WTC11 (cell line): Measurements from ENCODE around the gene SPRING1. TPM values are rescaled to one million over a fixed set of nuclear protein-coding genes. Genes with fewer than 3 reads are reported as not detected.

ENCODE experiments used
- ATAC-seq: fragments of 200-7000 bp; cut with Tn5 transposase; 2 replicates; pipeline ENCODE4 v1.10.0; 2021; ENCODE audit warnings: mild to moderate bottlenecking, moderate library complexity
- CTCF ChIA-PET: fragments of 300-600 bp; sonication (Branson Sonifier 250); formaldehyde crosslinking; loops from one replicate; lab custom pipeline; 2021; ENCODE audit warnings: antibody characterized with exemption; lab: Charles Lee
- POLR2A ChIA-PET: fragments of 350-600 bp; sonication (Branson Sonifier 250); formaldehyde crosslinking; loops from one replicate; lab custom pipeline; 2021; ENCODE audit warnings: antibody characterized with exemption; lab: Charles Lee
- DNase-seq: peaks from one replicate; pipeline ENCODE4 v3.0.0; 2021; ENCODE audit warnings: low spot score
- H3K27ac Mint-ChIP-seq: 2 replicates; pipeline ENCODE4 v1.8.0; 2021; ENCODE audit warnings: mixed read lengths
- H3K27me3 Mint-ChIP-seq: 2 replicates; pipeline ENCODE4 v1.8.0; 2021; ENCODE audit warnings: low read depth, mild to moderate bottlenecking, moderate library complexity, mixed read lengths
- H3K36me3 Mint-ChIP-seq: 2 replicates; pipeline ENCODE4 v1.8.0; 2021; ENCODE audit warnings: mixed read lengths
- H3K4me1 Mint-ChIP-seq: 2 replicates; pipeline ENCODE4 v1.8.0; 2022; ENCODE audit warnings: mixed read lengths
- H3K4me3 Mint-ChIP-seq: 2 replicates; pipeline ENCODE4 v1.8.0; 2021; ENCODE audit warnings: mild to moderate bottlenecking, moderate library complexity, mixed read lengths
- H3K9me3 Mint-ChIP-seq: 2 replicates; pipeline ENCODE4 v1.8.0; 2021; ENCODE audit warnings: mixed read lengths
- CBFB ChIP-seq: sonication (generic); formaldehyde crosslinking; IDR thresholded peaks from 2 replicates; pipeline ENCODE4 v1.8.1; 2022; ENCODE audit warnings: mild to moderate bottlenecking, low read depth, missing genetic modification reagents
- CREM ChIP-seq: sonication (generic); formaldehyde crosslinking; IDR thresholded peaks from 2 replicates; pipeline ENCODE4 v1.8.1; 2022; ENCODE audit warnings: mild to moderate bottlenecking, missing genetic modification reagents, moderate library complexity
- EMX1 ChIP-seq: fragments of 250-450 bp; sonication (Bioruptor Pico); IDR thresholded peaks from 2 replicates; pipeline ENCODE4 v1.8.0; 2021; ENCODE audit warnings: mild to moderate bottlenecking
- GABPB1 ChIP-seq: sonication (generic); formaldehyde crosslinking; IDR thresholded peaks from 2 replicates; pipeline ENCODE4 v1.8.1; 2023; ENCODE audit warnings: mild to moderate bottlenecking, missing genetic modification reagents
- MYBL2 ChIP-seq: sonication (generic); formaldehyde crosslinking; IDR thresholded peaks from 2 replicates; pipeline ENCODE4 v1.8.1; 2023; ENCODE audit warnings: mild to moderate bottlenecking, moderate library complexity, missing genetic modification reagents
- NFYB ChIP-seq: sonication (generic); formaldehyde crosslinking; conservative IDR thresholded peaks from 2 replicates; pipeline ENCODE4 v1.8.0; 2022; ENCODE audit warnings: low read depth, missing genetic modification reagents
- NR2C2 ChIP-seq: sonication (generic); formaldehyde crosslinking; IDR thresholded peaks from 2 replicates; pipeline ENCODE4 v1.8.0; 2022; ENCODE audit warnings: mild to moderate bottlenecking, missing genetic modification reagents
- NR3C1 ChIP-seq: sonication (generic); formaldehyde crosslinking; conservative IDR thresholded peaks from 2 replicates; pipeline ENCODE4 v1.8.1; 2023; ENCODE audit warnings: low read depth, mild to moderate bottlenecking, missing genetic modification reagents
- OVOL2 ChIP-seq: fragments of 250-450 bp; sonication (Bioruptor Pico); IDR thresholded peaks from 2 replicates; pipeline ENCODE4 v1.9.0; 2021; ENCODE audit warnings: mild to moderate bottlenecking, borderline replicate concordance
- TEAD1 ChIP-seq: sonication (generic); formaldehyde crosslinking; IDR thresholded peaks from 2 replicates; pipeline ENCODE4 v1.8.0; 2022; ENCODE audit warnings: mild to moderate bottlenecking, missing genetic modification reagents
- TEAD4 ChIP-seq: sonication (generic); formaldehyde crosslinking; IDR thresholded peaks from 2 replicates; pipeline ENCODE4 v1.8.0; 2022; ENCODE audit warnings: mild to moderate bottlenecking, missing genetic modification reagents
- ZNF138 ChIP-seq: sonication (generic); formaldehyde crosslinking; conservative IDR thresholded peaks from 2 replicates; pipeline ENCODE4 v1.8.1; 2022; ENCODE audit warnings: mild to moderate bottlenecking, moderate library complexity, missing genetic modification reagents
- ZNF317 ChIP-seq: sonication (generic); formaldehyde crosslinking; IDR thresholded peaks from 2 replicates; pipeline ENCODE4 v1.8.1; 2023; ENCODE audit warnings: low read depth, mild to moderate bottlenecking, moderate library complexity, missing genetic modification reagents, borderline replicate concordance
- ZNF396 ChIP-seq: fragments of 250-450 bp; sonication (Bioruptor Pico); IDR thresholded peaks from 2 replicates; pipeline ENCODE4 v1.8.0; 2021; ENCODE audit warnings: mild to moderate bottlenecking, moderate library complexity, borderline replicate concordance
- ZNF671 ChIP-seq: fragments of 250-450 bp; sonication (Bioruptor Pico); IDR thresholded peaks from 2 replicates; pipeline ENCODE4 v1.8.0; 2021; ENCODE audit warnings: mild to moderate bottlenecking
- total RNA-seq: library from RNA; stranded (reverse); gene quantifications from 3 replicates; pipeline ENCODE4 v1.2.3, GENCODE V29; 2021
- TF ChIP-seq, protein P1 (sequence below): fragments of 250-450 bp; sonication (Bioruptor Pico); IDR thresholded peaks from 2 replicates; pipeline ENCODE4 v1.9.0; 2021; ENCODE audit warnings: moderate library complexity, mild to moderate bottlenecking, inconsistent platforms, borderline replicate concordance
- TF ChIP-seq, protein P2 (sequence below): sonication (generic); formaldehyde crosslinking; IDR thresholded peaks from 2 replicates; pipeline ENCODE4 v1.8.1; 2023; ENCODE audit warnings: mild to moderate bottlenecking, missing genetic modification reagents
- TF ChIP-seq, protein P3 (sequence below): fragments of 200-600 bp; IDR thresholded peaks from 2 replicates; pipeline ENCODE4 v1.8.0; 2022; ENCODE audit warnings: antibody characterized with exemption
- TF ChIP-seq, protein P4 (sequence below): sonication (generic); formaldehyde crosslinking; IDR thresholded peaks from 2 replicates; pipeline ENCODE4 v1.8.1; 2022; ENCODE audit warnings: low read depth, mild to moderate bottlenecking, moderate library complexity, missing genetic modification reagents, borderline replicate concordance
- TF ChIP-seq, protein P5 (sequence below): sonication (generic); formaldehyde crosslinking; IDR thresholded peaks from 2 replicates; pipeline ENCODE4 v1.8.1; 2023; ENCODE audit warnings: mild to moderate bottlenecking, missing genetic modification reagents, borderline replicate concordance
- TF ChIP-seq, protein P6 (sequence below): sonication (generic); formaldehyde crosslinking; IDR thresholded peaks from 2 replicates; pipeline ENCODE4 v1.8.0; 2022; ENCODE audit warnings: mild to moderate bottlenecking, missing genetic modification reagents
- TF ChIP-seq, protein P7 (sequence below): fragments of 250-450 bp; sonication (Bioruptor Pico); IDR thresholded peaks from 2 replicates; pipeline ENCODE4 v1.9.0; 2021; ENCODE audit warnings: mild to moderate bottlenecking

Gene SPRING1
- total RNA-seq, 1 experiment from 2014 or later: 46.1 TPM

DNA sequence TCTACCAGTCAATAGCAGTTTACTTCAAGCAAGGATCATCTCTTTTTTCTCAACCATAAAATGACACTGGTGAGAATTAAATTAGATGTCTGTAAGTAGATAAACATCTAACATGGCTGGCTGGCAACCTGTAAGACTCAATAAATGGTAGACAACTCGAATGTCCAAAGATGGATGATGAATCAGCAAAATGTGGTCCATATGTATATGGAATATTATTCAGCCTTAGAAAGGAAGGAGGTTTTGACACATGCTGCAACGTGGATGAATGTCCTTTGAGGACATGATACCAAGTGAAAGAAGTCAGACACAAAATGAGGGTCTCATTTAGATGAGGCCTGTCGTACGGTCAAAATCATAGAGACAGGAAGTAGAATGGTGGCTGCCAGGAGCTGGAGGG is 46.2 kb downstream of the SPRING1 start:
- no peak overlapping the region for H3K27ac Mint-ChIP-seq
- H3K9me3 Mint-ChIP-seq: peaks cover 14% of the 10 kb centered on the region
- TF ChIP-seq GABPB1 (CRISPR knock-in tag) (no peak), NR2C2 (no peak), ZNF317 (CRISPR knock-in tag) (no peak), CREM (no peak), ZNF671 (CRISPR knock-in tag) (no peak), NR3C1 (CRISPR knock-in tag) (no peak), CBFB (CRISPR knock-in tag) (no peak), ZNF396 (no peak), ZNF138 (CRISPR knock-in tag) (no peak), OVOL2 (no peak)
- TF ChIP-seq, protein P1, sequence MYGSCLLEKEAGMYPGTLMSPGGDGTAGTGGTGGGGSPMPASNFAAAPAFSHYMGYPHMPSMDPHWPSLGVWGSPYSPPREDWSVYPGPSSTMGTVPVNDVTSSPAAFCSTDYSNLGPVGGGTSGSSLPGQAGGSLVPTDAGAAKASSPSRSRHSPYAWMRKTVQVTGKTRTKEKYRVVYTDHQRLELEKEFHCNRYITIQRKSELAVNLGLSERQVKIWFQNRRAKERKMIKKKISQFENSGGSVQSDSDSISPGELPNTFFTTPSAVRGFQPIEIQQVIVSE (CRISPR knock-in tag): no peak
- TF ChIP-seq, protein P2, sequence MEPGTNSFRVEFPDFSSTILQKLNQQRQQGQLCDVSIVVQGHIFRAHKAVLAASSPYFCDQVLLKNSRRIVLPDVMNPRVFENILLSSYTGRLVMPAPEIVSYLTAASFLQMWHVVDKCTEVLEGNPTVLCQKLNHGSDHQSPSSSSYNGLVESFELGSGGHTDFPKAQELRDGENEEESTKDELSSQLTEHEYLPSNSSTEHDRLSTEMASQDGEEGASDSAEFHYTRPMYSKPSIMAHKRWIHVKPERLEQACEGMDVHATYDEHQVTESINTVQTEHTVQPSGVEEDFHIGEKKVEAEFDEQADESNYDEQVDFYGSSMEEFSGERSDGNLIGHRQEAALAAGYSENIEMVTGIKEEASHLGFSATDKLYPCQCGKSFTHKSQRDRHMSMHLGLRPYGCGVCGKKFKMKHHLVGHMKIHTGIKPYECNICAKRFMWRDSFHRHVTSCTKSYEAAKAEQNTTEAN (CRISPR knock-in tag): no peak
- TF ChIP-seq, protein P3, sequence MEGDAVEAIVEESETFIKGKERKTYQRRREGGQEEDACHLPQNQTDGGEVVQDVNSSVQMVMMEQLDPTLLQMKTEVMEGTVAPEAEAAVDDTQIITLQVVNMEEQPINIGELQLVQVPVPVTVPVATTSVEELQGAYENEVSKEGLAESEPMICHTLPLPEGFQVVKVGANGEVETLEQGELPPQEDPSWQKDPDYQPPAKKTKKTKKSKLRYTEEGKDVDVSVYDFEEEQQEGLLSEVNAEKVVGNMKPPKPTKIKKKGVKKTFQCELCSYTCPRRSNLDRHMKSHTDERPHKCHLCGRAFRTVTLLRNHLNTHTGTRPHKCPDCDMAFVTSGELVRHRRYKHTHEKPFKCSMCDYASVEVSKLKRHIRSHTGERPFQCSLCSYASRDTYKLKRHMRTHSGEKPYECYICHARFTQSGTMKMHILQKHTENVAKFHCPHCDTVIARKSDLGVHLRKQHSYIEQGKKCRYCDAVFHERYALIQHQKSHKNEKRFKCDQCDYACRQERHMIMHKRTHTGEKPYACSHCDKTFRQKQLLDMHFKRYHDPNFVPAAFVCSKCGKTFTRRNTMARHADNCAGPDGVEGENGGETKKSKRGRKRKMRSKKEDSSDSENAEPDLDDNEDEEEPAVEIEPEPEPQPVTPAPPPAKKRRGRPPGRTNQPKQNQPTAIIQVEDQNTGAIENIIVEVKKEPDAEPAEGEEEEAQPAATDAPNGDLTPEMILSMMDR: no peak
- TF ChIP-seq, protein P4, sequence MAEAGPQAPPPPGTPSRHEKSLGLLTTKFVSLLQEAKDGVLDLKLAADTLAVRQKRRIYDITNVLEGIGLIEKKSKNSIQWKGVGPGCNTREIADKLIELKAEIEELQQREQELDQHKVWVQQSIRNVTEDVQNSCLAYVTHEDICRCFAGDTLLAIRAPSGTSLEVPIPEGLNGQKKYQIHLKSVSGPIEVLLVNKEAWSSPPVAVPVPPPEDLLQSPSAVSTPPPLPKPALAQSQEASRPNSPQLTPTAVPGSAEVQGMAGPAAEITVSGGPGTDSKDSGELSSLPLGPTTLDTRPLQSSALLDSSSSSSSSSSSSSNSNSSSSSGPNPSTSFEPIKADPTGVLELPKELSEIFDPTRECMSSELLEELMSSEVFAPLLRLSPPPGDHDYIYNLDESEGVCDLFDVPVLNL: no peak
- TF ChIP-seq, protein P5, sequence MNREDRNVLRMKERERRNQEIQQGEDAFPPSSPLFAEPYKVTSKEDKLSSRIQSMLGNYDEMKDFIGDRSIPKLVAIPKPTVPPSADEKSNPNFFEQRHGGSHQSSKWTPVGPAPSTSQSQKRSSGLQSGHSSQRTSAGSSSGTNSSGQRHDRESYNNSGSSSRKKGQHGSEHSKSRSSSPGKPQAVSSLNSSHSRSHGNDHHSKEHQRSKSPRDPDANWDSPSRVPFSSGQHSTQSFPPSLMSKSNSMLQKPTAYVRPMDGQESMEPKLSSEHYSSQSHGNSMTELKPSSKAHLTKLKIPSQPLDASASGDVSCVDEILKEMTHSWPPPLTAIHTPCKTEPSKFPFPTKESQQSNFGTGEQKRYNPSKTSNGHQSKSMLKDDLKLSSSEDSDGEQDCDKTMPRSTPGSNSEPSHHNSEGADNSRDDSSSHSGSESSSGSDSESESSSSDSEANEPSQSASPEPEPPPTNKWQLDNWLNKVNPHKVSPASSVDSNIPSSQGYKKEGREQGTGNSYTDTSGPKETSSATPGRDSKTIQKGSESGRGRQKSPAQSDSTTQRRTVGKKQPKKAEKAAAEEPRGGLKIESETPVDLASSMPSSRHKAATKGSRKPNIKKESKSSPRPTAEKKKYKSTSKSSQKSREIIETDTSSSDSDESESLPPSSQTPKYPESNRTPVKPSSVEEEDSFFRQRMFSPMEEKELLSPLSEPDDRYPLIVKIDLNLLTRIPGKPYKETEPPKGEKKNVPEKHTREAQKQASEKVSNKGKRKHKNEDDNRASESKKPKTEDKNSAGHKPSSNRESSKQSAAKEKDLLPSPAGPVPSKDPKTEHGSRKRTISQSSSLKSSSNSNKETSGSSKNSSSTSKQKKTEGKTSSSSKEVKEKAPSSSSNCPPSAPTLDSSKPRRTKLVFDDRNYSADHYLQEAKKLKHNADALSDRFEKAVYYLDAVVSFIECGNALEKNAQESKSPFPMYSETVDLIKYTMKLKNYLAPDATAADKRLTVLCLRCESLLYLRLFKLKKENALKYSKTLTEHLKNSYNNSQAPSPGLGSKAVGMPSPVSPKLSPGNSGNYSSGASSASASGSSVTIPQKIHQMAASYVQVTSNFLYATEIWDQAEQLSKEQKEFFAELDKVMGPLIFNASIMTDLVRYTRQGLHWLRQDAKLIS (CRISPR knock-in tag): no peak
- ATAC-seq: no peak
- CTCF ChIA-PET: interaction anchor here (0.9 to 1.8 kb wide), 2 partner anchors 15 to 17 kb away, joined by 3 to 4 read pairs; no protein-coding TSS in a partner anchor
- POLR2A ChIA-PET: no interaction called here
- peaks cover 18% of the 10 kb centered on the region for H3K4me1 Mint-ChIP-seq
- H3K36me3 Mint-ChIP-seq: peaks cover 4% of the 10 kb centered on the region
- DNase-seq: no peak
- no peak overlapping the region for H3K4me3 Mint-ChIP-seq
- peaks cover 27% of the 10 kb centered on the region for H3K27me3 Mint-ChIP-seq

DNA sequence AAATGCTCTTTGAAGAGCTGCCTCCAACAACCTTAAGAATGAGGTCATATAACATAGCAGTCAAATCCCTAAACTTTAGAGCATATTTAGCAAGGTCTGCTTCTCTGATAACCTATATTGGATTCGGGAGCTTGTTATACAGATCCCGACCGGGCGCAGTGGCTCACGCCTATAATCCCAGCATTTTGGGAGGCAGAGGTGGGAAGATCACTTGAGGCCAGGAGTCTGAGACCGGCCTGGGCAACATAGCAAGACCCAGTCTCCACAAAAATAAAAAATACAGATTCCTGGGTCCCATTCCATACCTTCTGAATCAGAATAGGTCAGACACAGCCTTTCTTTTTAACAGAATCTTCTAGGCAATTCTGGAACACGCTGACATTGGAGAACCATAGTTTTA is 46.7 kb downstream of the SPRING1 start:
- no peak for DNase-seq
- H3K4me3 Mint-ChIP-seq: no peak overlapping the region
- ChIA-PET CTCF (interaction anchor here (0.9 to 1.8 kb wide), 2 partner anchors 14 to 18 kb away, joined by 3 to 4 read pairs; no protein-coding TSS in a partner anchor), POLR2A (no interaction called here)
- peaks cover 14% of the 10 kb centered on the region for H3K9me3 Mint-ChIP-seq
- H3K27me3 Mint-ChIP-seq: peaks cover 27% of the 10 kb centered on the region
- no peak for ATAC-seq
- H3K36me3 Mint-ChIP-seq: peaks cover 4% of the 10 kb centered on the region
- H3K4me1 Mint-ChIP-seq: peaks cover 18% of the 10 kb centered on the region
- H3K27ac Mint-ChIP-seq: no peak overlapping the region
- TF ChIP-seq EMX1 (CRISPR knock-in tag) (no peak), TEAD4 (CRISPR knock-in tag) (no peak), MYBL2 (no peak), ZNF138 (CRISPR knock-in tag) (no peak), TEAD1 (no peak), NFYB (CRISPR knock-in tag) (no peak)
- TF ChIP-seq, protein P3: no peak
- TF ChIP-seq, protein P6, sequence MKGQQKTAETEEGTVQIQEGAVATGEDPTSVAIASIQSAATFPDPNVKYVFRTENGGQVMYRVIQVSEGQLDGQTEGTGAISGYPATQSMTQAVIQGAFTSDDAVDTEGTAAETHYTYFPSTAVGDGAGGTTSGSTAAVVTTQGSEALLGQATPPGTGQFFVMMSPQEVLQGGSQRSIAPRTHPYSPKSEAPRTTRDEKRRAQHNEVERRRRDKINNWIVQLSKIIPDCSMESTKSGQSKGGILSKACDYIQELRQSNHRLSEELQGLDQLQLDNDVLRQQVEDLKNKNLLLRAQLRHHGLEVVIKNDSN (CRISPR knock-in tag): no peak
- TF ChIP-seq, protein P7, sequence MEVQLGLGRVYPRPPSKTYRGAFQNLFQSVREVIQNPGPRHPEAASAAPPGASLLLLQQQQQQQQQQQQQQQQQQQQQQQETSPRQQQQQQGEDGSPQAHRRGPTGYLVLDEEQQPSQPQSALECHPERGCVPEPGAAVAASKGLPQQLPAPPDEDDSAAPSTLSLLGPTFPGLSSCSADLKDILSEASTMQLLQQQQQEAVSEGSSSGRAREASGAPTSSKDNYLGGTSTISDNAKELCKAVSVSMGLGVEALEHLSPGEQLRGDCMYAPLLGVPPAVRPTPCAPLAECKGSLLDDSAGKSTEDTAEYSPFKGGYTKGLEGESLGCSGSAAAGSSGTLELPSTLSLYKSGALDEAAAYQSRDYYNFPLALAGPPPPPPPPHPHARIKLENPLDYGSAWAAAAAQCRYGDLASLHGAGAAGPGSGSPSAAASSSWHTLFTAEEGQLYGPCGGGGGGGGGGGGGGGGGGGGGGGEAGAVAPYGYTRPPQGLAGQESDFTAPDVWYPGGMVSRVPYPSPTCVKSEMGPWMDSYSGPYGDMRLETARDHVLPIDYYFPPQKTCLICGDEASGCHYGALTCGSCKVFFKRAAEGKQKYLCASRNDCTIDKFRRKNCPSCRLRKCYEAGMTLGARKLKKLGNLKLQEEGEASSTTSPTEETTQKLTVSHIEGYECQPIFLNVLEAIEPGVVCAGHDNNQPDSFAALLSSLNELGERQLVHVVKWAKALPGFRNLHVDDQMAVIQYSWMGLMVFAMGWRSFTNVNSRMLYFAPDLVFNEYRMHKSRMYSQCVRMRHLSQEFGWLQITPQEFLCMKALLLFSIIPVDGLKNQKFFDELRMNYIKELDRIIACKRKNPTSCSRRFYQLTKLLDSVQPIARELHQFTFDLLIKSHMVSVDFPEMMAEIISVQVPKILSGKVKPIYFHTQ: no peak
